Activated CD4-positive, alpha-beta T cell treated with anti-CD3 and anti-CD28 coated beads, Interleukin-2, amount 50 U/mL, for 48 hours (primary cell): ENCODE results near the gene IL19.

ENCODE experiments used
- DNase-seq, 2 experiments: peaks; one replicate each; pipeline ENCODE4 v3.0.0-alpha.2; 2020

Gene IL19

GRCh38 chr1:206770531-206771337 is at the start of gene IL19:
TSS of gene IL19 (plus strand) at chr1:206770773. CDS start at chr1:206836663, 65,890 bp downstream.
- DNase-seq: no peak

GRCh38 chr1:206721454-206721853 is 49.1 kb upstream of the IL19 start:
- DNase-seq: no peak

DNA sequence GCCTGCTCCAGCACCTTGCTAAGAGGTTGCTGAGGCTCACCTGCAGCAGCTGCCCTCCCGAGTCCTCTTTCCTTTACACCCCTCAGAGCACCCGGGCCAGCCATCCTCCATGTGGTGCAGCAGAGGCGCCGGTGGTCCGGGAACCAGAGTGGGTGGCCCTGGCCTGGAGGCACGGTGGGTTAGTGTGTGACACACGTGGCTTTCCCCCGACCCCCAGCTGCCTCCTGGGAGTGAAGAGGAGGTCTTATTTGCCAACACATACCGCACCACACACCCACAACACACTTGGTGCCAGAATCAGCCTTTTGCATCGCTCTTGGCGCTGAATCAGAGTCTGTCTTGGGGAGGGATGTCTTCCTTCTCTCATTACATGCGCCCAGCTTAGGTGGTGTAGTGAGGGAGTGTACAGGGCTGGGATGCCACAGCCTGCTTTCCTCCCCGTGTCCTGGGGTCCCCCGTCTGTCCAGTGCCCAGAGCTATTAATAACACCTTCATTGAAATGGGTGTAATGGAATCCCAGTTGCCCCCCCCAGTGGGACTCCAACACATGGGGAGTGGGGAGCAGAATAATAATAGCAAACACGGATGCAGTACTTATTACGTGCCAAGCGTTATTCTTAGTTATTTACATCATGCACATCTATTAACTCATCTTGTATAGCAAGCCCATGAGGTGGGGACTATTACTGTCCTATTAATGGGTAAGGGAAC is 47.7 kb upstream of the IL19 start:
- DNase-seq: no peak

- DNase-seq: no peak
Observed at GRCh38 chr1:206723462-206723804, 47.1 kb upstream of the IL19 start.

GRCh38 chr1:206723805-206724472 is 46.6 kb upstream of the IL19 start:
- DNase-seq: no peak

GRCh38 chr1:206725109-206725963 is 45.2 kb upstream of the IL19 start:
- peak; percentile 70 to 74 for DNase-seq

DNA sequence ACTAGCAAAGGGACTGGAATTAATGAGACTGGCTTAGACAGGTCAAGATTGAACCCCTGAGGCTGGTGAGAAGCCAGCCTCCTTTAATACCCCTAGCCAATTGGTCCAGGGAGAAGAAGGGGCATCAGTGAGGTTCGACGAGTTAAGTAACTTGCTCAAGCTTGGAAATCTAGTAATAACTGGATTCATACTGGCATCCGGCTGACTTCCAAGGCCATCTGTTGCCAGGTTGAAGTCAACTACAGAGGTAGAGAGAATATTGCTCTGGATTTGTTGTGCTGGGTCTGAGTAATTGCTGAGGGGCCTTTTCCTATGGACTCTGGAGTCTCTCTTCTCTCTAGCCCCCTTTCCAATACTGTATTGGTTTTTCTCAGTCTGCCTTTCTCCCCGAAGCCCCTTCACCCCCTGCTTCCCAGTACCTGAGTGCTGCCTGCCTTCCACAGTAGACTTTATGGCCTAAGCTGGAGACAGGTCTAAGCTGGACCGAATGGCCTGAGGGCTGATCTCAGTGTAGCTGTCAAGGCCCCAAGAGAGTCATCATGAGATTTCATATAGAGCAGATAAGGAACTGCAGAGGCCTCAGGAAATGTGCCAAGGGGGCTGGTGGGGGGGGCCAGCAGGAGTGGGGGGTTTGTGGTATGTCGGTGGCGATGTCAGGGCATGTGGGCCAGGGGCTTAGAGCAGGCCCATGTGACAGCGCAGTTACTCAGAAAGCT is 42.4 kb upstream of the IL19 start:
- DNase-seq: no peak

GRCh38 chr1:206728697-206728987 is 41.9 kb upstream of the IL19 start:
- DNase-seq: no peak

DNA sequence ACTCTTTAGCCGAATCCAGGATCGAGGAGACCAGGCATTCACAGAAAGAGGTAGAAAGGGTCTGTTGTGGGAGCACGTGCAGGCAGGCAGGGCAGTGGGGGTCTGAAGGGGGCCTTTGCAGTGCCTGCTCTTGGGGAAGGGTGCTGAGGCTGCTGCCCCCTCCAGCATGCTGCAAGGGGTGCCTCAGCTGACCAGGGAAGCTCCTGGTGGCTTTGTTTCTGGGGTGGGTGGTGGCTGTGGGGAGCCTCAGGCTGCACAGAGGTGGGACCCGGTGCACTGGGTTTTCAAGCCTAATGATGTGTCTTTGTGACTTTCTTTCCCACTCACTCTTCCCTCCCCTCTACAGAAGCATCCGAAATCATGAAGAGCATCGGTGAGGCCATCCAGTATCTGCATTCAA is 41.5 kb upstream of the IL19 start:
- no peak for DNase-seq

- DNase-seq: no peak
Observed at GRCh38 chr1:206729507-206729906, 41.1 kb upstream of the IL19 start.

GRCh38 chr1:206732508-206732907 is 38.1 kb upstream of the IL19 start:
- no peak for DNase-seq

GRCh38 chr1:206732992-206733391 is 37.6 kb upstream of the IL19 start:
- no peak for DNase-seq

DNA sequence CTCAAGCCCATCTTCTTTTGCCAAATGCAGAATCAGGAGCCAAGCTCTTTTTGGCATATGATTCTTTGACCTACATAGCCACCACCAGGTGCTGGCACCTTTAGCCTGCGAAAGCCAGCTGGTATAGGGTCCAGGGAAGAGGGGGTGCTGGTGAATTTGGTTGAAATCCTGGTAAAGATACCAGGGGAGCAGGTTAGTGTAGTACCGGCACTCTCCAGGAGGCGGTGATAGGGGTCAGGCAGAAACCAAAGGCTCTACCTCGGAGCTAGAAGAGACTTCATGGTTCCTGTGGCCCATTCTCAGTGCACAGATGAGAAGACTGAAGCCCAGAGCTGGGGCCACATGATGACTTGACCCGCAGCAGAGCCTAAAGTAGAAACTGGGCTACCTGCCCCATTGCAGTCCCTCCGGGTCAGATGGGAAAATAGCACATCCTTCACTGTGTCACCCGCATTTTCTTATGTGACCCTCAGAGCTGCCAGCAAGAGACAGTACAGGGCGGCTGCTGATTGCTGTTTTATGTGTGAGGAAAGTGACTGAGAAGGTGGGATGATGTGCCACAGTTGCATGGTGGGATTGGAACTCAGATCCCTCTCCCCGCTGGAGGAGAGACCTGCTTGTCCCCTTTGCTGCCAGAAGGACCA is 36.0 kb upstream of the IL19 start:
- DNase-seq: peak; percentile 92

- no peak for DNase-seq
Observed at GRCh38 chr1:206735553-206736031, 35.0 kb upstream of the IL19 start.

DNA sequence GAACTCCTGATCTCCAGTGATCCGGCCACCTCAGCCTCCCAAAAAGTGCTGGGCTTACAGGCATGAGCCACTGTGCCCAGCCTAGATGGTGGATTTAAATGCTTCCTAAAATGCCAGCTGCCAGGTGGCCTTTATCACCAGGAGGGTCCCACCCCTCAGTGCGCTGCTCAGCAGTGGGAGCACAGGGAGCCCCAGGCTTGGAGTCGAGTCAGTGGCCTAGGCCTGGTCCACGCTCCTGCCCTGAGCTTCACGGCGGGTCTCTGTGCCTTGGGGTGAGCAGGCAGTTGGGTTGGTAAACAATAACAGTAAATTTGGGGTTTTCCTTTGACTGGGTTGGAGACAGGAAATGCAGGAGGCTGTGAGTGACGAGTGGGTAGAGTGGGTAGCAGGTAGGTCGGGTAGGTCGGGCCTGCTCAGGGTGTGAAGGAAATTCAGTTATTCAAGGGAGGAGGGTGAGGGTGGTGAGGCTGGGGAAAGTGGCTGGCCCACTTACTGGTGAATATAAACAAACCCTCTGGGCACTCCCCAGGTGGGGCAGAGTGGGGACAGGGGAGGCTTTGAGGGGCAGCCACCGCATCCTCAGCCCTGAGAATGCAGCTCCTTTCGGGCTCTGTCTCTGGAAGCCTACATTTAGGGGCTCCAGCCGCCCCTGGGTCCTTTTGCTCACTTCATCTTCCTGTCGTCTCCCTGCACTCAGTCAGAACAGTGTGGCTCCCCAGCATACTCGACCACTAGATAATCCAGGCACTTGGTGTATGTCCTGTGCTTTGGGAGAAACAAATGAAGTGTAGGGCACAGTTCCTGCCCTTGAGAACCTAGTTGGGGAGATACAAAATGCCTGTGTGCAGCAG is 33.5 kb upstream of the IL19 start:
- no peak for DNase-seq

DNA sequence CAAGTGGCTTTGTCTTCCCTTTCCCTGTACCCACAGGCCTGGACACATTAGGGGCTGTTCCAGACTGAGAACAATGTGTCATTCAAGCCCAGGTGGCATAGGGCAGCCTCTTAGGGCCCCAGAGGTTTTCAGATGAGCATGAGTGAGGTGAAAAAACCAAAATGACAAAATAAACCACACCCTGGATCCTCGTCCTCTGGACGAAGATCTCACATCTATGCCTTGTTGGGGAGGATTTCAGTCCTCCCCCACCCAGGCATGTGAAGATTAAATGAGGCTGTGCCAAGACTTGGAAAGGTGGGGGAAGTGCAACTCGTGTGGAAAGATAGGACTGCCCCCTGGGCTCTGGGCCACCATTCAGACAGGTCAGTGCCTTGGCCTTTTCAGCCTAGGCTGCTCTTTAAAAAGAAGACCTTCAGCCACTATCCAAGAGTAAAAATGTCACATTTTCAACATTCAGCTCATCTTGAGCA is 32.8 kb upstream of the IL19 start:
- peak in 1 of 2 experiments; percentile 44 for DNase-seq

GRCh38 chr1:206738370-206739366 is 31.9 kb upstream of the IL19 start:
- no peak for DNase-seq

DNA sequence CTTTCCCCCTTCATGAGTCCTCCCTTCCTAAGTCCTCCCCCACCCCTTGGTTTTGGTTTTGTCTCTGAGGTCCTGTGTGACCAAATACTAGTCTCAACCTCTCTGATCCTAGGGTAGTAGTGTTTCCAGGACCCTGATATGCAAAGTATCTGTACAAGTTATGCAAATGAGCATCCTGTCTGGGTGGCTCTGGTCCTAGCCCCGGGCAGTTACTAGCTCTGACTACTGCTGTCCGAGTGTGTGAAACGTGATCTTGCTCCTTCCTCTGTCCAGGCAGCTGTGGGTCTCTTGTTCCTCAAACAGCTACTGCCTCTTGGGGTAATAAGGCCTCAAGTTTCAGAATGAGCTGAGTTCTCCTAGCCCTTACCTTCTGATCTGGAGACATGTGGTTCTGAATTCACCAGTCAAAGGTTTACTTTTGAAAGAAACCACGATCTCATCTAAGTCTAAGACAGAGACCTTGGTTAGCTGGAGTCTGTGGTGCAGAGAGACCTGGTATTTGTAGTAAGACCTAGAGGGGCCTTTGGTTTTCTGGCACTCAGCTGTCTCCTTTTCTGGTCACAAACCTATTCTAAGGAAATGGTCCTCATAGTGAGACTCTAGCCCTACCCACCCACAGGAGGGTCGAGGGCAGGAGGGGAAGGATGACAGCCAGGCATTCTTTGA is 31.0 kb upstream of the IL19 start:
- DNase-seq: peak; percentile 36 to 51
